Lower leg skin (tissue), 3 donors: ENCODE measurements around the gene PTRH2.

Experiments used
- POLR2A ChIP-seq, 2 donors: fragments of 450-650 bp; IDR thresholded peaks; one replicate each; pipeline ENCODE4 v1.6.1; 2016 to 2017; ENCODE audit warnings: antibody characterized with exemption in 2 of 2, mild to moderate bottlenecking in 1 of 2, moderate library complexity in 1 of 2
- TF ChIP-seq, protein P1 (sequence below), 3 donors: fragments of 450-650 bp; IDR thresholded peaks; one replicate each; pipeline ENCODE4 v1.5.1; 2016; ENCODE audit warnings: antibody characterized with exemption in 3 of 3, mild to moderate bottlenecking in 3 of 3, moderate library complexity in 2 of 3

DNA sequence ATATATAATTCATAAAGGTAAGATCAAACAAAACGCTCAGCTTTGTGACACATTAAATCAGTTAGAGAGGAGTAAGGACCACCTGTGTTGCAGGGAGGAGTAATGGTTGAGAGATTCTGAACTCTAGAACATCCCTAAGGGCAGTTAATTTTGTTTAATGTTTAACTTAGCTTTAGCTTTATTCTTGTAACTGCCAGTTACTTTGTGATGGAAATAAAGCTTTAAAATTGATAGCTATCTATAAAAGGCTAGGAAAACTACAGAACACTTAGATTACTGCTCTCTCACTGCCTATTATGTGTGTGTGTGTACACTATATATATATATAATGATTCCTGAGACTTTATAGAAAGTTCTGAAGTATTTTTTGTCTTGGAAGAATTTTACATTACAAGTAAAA is 37.8 kb downstream of the PTRH2 start:
- TF ChIP-seq, protein P1, sequence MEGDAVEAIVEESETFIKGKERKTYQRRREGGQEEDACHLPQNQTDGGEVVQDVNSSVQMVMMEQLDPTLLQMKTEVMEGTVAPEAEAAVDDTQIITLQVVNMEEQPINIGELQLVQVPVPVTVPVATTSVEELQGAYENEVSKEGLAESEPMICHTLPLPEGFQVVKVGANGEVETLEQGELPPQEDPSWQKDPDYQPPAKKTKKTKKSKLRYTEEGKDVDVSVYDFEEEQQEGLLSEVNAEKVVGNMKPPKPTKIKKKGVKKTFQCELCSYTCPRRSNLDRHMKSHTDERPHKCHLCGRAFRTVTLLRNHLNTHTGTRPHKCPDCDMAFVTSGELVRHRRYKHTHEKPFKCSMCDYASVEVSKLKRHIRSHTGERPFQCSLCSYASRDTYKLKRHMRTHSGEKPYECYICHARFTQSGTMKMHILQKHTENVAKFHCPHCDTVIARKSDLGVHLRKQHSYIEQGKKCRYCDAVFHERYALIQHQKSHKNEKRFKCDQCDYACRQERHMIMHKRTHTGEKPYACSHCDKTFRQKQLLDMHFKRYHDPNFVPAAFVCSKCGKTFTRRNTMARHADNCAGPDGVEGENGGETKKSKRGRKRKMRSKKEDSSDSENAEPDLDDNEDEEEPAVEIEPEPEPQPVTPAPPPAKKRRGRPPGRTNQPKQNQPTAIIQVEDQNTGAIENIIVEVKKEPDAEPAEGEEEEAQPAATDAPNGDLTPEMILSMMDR (IDR thresholded peaks at IDR 0.05) = no peak
- no peak for TF ChIP-seq POLR2A (IDR thresholded peaks at IDR 0.05)
